Panc1 (cell line): ENCODE measurements around the gene SEMA3G. TPM values are rescaled to one million over a fixed set of nuclear protein-coding genes. Genes with fewer than 3 reads are reported as not detected.

Experiments
- ATAC-seq: fragments of 200-7000 bp; cut with Tn5 transposase; 2 replicates; pipeline ENCODE4 v1.9.1; 2020; ENCODE audit warnings: mild to moderate bottlenecking, moderate library complexity
- BruUV-seq: library from RNA; stranded (reverse); fragments of 400-500 nt; replicated peaks from 2 replicates; lab custom pipeline; 2021; lab: Mats Ljungman, UMichigan
- CTCF ChIA-PET: fragments of 300-600 bp; sonication (Branson Sonifier 250); formaldehyde crosslinking; loops from one replicate; lab custom pipeline; 2022; ENCODE audit warnings: antibody characterized with exemption; lab: Charles Lee
- POLR2A ChIA-PET: fragments of 300-600 bp; sonication (Branson Sonifier 250); formaldehyde crosslinking; loops from one replicate; lab custom pipeline; 2022; ENCODE audit warnings: antibody characterized with exemption; lab: Charles Lee
- DNase-seq: peaks from one replicate; pipeline ENCODE4 v3.0.0-alpha.2; 2010; ENCODE audit warnings: low read depth, low spot score
- H3K27ac ChIP-seq: 2 replicates; pipeline ENCODE4 v1.5.1; 2011; ENCODE audit warnings: mild to moderate bottlenecking, low read length, inconsistent platforms
- H3K27me3 ChIP-seq: fragments of 200-500 bp; sonication (Bioruptor generic); 2 replicates; pipeline ENCODE4 v1.6.0; 2014; ENCODE audit warnings: low read length, inconsistent platforms; ENCODE audit not compliant: control insufficient read depth, insufficient read depth
- H3K36me3 ChIP-seq: fragments of 200-500 bp; sonication (Bioruptor generic); 2 replicates; pipeline ENCODE4 v1.5.1; 2014; ENCODE audit warnings: inconsistent platforms, mild to moderate bottlenecking, low read length, moderate library complexity; ENCODE audit not compliant: control insufficient read depth, insufficient read depth
- H3K4me1 ChIP-seq: 2 replicates; pipeline ENCODE4 v1.5.1; 2011; ENCODE audit warnings: inconsistent platforms, mild to moderate bottlenecking, low read length, moderate library complexity; ENCODE audit not compliant: control insufficient read depth, insufficient read depth
- H3K4me3 ChIP-seq, 2 experiments: 2 replicates each; pipeline ENCODE4 v1.5.1; 2011 to 2012; ENCODE audit warnings: low read depth in 2 of 2, low read length in 2 of 2, mild to moderate bottlenecking in 2 of 2, inconsistent platforms in 1 of 2, moderate library complexity in 1 of 2
- H3K9me3 ChIP-seq: fragments of 200-500 bp; sonication (Bioruptor generic); 2 replicates; pipeline ENCODE4 v1.5.1; 2014; ENCODE audit warnings: low read depth, mild to moderate bottlenecking, inconsistent platforms, low read length, moderate library complexity; ENCODE audit not compliant: control insufficient read depth, insufficient read depth
- POLR2AphosphoS5 ChIP-seq: IDR thresholded peaks from 2 replicates; pipeline ENCODE4 v1.6.1; 2012; ENCODE audit warnings: mild to moderate bottlenecking, low read depth, low read length, moderate library complexity
- SIN3A ChIP-seq: IDR thresholded peaks from 2 replicates; pipeline ENCODE4 v1.6.1; 2012; ENCODE audit warnings: low read depth, mild to moderate bottlenecking, low read length, moderate library complexity, borderline replicate concordance; ENCODE audit not compliant: insufficient read depth
- TCF7L2 ChIP-seq: IDR thresholded peaks from 2 replicates; pipeline ENCODE4 v1.6.1; 2011; ENCODE audit warnings: mild to moderate bottlenecking, low read depth, low read length, inconsistent platforms
- in situ Hi-C: cut with HindIII; loops from 2 replicates; pipeline ENCODE4 v1.10.0; 2016; ENCODE audit warnings: low sequenced_read_pairs, low pct_unique_long_range_greater_than_20kb
- intact Hi-C: fragments of 100-400 bp; cut with micrococcal nuclease; formaldehyde crosslinking; loops from one replicate; pipeline ENCODE4 v1.10.0; 2022; ENCODE audit not compliant: unreplicated experiment
- total RNA-seq: library from RNA; stranded (reverse); gene quantifications from one replicate; pipeline ENCODE4 v1.2.1, GENCODE V29; 2021; ENCODE audit not compliant: unreplicated experiment
- TF ChIP-seq, protein P1 (sequence below), 2 experiments: IDR thresholded peaks; 2 replicates each; pipeline ENCODE4 v1.6.1; 2011 to 2012; ENCODE audit warnings: low read depth in 2 of 2, control low read depth in 1 of 2, low read length in 1 of 2, mild to moderate bottlenecking in 1 of 2, moderate library complexity in 1 of 2; ENCODE audit not compliant: insufficient read depth in 1 of 2
- TF ChIP-seq, protein P2 (sequence below): fragments of 450-650 bp; IDR thresholded peaks from 2 replicates; pipeline ENCODE4 v1.5.1; 2017; ENCODE audit warnings: mild to moderate bottlenecking

SEMA3G gene
- total RNA-seq, 1 experiment from 2014 or later = 1.6 TPM

DNA sequence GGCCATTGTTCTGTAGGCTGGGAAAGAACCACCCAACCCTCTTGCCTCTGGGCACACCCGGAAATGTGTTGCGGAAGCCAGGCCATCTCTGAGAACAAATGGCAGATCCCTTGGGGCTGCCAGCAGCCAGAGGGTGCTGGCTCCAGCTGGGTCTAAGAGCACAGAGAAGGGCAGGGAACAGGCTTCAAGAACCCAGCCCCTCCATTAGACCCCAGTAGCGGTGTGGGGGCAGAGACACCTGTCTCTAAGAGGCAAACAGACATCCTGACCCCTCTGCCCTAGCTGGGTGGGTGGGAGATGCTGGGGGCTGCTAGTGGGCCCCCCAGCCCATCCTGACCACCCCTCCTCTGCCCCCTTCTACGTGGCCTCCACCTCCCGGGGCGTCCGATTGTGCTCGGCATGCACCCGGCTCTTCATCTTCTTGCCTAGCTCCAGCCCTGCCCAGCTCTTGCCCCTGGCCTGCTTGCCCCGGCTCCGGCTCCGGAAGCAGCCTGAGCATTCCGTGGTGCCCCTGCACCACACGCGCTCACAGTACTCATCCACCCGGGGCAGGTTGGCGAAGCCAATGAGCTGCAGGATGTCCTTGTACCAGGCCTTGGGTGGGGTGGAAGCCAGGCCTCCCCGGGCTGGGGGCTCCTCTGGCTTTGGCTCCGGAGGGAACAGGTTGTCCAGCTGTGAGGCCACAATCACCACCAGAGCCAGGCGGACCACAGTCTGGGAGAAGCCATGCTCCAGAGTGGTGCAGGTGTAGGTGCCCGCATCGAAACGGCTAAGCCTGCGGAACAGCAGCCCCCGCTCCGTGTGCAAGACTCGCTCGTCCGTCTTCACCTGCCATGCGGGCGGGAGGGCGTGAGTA, 9.4 kb downstream of the SEMA3G start:
- Histone ChIP-seq H3K9me3 (no peaks in the 10 kb centered on the region), H3K4me3 (no peak overlapping the region), H3K36me3 (no peaks in the 10 kb centered on the region), H3K4me1 (no peaks in the 10 kb centered on the region), H3K27me3 (no peaks in the 10 kb centered on the region), H3K27ac (no peak overlapping the region)
- CTCF ChIA-PET = interaction anchor here (0.6 kb wide), 1 partner anchor 36 kb away, joined by 3 read pairs; no protein-coding TSS in a partner anchor
- no peak for ATAC-seq
- TF ChIP-seq POLR2AphosphoS5 (no peak), SIN3A (no peak), TCF7L2 (no peak)
- TF ChIP-seq, protein P1, sequence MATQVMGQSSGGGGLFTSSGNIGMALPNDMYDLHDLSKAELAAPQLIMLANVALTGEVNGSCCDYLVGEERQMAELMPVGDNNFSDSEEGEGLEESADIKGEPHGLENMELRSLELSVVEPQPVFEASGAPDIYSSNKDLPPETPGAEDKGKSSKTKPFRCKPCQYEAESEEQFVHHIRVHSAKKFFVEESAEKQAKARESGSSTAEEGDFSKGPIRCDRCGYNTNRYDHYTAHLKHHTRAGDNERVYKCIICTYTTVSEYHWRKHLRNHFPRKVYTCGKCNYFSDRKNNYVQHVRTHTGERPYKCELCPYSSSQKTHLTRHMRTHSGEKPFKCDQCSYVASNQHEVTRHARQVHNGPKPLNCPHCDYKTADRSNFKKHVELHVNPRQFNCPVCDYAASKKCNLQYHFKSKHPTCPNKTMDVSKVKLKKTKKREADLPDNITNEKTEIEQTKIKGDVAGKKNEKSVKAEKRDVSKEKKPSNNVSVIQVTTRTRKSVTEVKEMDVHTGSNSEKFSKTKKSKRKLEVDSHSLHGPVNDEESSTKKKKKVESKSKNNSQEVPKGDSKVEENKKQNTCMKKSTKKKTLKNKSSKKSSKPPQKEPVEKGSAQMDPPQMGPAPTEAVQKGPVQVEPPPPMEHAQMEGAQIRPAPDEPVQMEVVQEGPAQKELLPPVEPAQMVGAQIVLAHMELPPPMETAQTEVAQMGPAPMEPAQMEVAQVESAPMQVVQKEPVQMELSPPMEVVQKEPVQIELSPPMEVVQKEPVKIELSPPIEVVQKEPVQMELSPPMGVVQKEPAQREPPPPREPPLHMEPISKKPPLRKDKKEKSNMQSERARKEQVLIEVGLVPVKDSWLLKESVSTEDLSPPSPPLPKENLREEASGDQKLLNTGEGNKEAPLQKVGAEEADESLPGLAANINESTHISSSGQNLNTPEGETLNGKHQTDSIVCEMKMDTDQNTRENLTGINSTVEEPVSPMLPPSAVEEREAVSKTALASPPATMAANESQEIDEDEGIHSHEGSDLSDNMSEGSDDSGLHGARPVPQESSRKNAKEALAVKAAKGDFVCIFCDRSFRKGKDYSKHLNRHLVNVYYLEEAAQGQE (IDR thresholded peaks at IDR 0.05; ENCODE audit: insufficient read depth in 1 of 2, low read depth in 2 of 2, low read length in 1 of 2) = no peak
- TF ChIP-seq, protein P2, sequence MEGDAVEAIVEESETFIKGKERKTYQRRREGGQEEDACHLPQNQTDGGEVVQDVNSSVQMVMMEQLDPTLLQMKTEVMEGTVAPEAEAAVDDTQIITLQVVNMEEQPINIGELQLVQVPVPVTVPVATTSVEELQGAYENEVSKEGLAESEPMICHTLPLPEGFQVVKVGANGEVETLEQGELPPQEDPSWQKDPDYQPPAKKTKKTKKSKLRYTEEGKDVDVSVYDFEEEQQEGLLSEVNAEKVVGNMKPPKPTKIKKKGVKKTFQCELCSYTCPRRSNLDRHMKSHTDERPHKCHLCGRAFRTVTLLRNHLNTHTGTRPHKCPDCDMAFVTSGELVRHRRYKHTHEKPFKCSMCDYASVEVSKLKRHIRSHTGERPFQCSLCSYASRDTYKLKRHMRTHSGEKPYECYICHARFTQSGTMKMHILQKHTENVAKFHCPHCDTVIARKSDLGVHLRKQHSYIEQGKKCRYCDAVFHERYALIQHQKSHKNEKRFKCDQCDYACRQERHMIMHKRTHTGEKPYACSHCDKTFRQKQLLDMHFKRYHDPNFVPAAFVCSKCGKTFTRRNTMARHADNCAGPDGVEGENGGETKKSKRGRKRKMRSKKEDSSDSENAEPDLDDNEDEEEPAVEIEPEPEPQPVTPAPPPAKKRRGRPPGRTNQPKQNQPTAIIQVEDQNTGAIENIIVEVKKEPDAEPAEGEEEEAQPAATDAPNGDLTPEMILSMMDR = no peak
- DNase-seq = no peak
- in situ Hi-C loops = no loop called here
- no TSS peak for BruUV-seq
- intact Hi-C loops = no loop called here
- POLR2A ChIA-PET = no interaction called here

DNA sequence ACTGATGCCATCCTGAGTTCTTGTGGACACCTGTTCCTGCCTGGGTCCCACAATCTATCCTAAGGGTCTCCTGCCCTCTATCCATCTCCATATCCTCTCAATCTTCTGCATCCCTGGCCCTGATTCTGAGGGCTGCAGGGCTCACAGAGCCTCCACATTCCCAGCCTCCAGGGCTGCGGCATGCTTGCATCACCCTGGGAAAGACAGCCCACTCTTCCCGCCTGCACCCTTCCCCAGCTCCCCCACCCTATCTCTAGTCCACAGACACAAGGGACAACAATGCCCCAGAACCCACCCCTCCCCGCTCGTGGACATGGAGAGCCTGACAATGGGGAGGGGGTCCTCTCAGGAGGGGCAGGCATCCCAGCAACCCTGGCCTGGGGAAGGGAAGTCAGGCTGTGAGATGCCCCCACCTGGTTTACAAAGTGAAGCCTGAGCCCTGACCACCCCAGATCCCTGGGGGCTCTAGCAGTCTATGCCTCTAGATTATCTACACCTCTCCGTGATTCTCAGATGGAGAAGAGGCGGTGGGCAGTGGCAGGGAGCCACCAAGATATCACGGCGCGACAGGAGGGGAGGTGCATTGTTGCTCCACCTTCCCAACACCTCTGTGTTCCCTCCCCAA, 10.3 kb downstream of the SEMA3G start:
- no peak overlapping the region for H3K4me3 ChIP-seq
- BruUV-seq = no TSS peak
- DNase-seq (no peak), ATAC-seq (no peak)
- H3K27me3 ChIP-seq = no peaks in the 10 kb centered on the region
- TF ChIP-seq, protein P1 (IDR thresholded peaks at IDR 0.05; ENCODE audit: insufficient read depth in 1 of 2, low read depth in 2 of 2, low read length in 1 of 2) = no peak
- TF ChIP-seq POLR2AphosphoS5 (no peak), TCF7L2 (no peak), SIN3A (no peak)
- TF ChIP-seq, protein P2 = no peak
- in situ Hi-C loops = no loop called here
- no peaks in the 10 kb centered on the region for H3K4me1 ChIP-seq
- H3K27ac ChIP-seq = no peak overlapping the region
- ChIA-PET CTCF (interaction anchor here (0.6 to 3.1 kb wide), 2 partner anchors 11 to 37 kb away, joined by 3 to 9 read pairs; no protein-coding TSS in a partner anchor), POLR2A (no interaction called here)
- H3K36me3 ChIP-seq = no peaks in the 10 kb centered on the region
- intact Hi-C loops = no loop called here
- no peaks in the 10 kb centered on the region for H3K9me3 ChIP-seq
